Measurements from ENCODE around the gene LAT.

GRCh38 chr16:29009050-29009837 is 24.4 kb downstream of the LAT start:
- TF ChIP-seq SMC3 (IDR thresholded peaks at IDR 0.05; ENCODE audit: low read depth, low read length), result no peak
- no peak for TF ChIP-seq POLR2A (IDR thresholded peaks at IDR 0.05; ENCODE audit: low read depth, low read length)
- TF ChIP-seq, protein P1, sequence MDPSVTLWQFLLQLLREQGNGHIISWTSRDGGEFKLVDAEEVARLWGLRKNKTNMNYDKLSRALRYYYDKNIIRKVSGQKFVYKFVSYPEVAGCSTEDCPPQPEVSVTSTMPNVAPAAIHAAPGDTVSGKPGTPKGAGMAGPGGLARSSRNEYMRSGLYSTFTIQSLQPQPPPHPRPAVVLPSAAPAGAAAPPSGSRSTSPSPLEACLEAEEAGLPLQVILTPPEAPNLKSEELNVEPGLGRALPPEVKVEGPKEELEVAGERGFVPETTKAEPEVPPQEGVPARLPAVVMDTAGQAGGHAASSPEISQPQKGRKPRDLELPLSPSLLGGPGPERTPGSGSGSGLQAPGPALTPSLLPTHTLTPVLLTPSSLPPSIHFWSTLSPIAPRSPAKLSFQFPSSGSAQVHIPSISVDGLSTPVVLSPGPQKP (IDR thresholded peaks at IDR 0.05; ENCODE audit: borderline replicate concordance, low read depth, low read length), result no peak
- TF ChIP-seq, protein P2, sequence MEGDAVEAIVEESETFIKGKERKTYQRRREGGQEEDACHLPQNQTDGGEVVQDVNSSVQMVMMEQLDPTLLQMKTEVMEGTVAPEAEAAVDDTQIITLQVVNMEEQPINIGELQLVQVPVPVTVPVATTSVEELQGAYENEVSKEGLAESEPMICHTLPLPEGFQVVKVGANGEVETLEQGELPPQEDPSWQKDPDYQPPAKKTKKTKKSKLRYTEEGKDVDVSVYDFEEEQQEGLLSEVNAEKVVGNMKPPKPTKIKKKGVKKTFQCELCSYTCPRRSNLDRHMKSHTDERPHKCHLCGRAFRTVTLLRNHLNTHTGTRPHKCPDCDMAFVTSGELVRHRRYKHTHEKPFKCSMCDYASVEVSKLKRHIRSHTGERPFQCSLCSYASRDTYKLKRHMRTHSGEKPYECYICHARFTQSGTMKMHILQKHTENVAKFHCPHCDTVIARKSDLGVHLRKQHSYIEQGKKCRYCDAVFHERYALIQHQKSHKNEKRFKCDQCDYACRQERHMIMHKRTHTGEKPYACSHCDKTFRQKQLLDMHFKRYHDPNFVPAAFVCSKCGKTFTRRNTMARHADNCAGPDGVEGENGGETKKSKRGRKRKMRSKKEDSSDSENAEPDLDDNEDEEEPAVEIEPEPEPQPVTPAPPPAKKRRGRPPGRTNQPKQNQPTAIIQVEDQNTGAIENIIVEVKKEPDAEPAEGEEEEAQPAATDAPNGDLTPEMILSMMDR (conservative IDR thresholded peaks at IDR 0.05; ENCODE audit: low read depth, low read length), result no peak
- no peak for TF ChIP-seq USF2 (IDR thresholded peaks at IDR 0.05; ENCODE audit: low read depth, low read length)
- TF ChIP-seq RFX5 (IDR thresholded peaks at IDR 0.05; ENCODE audit: low read depth, low read length), result no peak
